ENCODE results near the gene NIM1K.

GRCh38 chr5:43204958-43205357, 12.9 kb downstream of the NIM1K start:
- TF ChIP-seq CTCF (IDR thresholded peaks at IDR 0.05), result no peak
- no peak for TF ChIP-seq POLR2AphosphoS5 (IDR thresholded peaks at IDR 0.05)
- TF ChIP-seq POLR2A (IDR thresholded peaks at IDR 0.05), result no peak
